SK-N-SH (cell line): Measurements from ENCODE around the gene ERLEC1. TPM values are rescaled to one million over a fixed set of nuclear protein-coding genes. Genes with fewer than 3 reads are reported as not detected.
"Not testable (repeated sequence)": the region's sequence is repeated elsewhere in the genome, so short reads cannot be mapped to it uniquely, and the experiment has no call there.

ENCODE experiments used
- CTCF ChIA-PET: fragments of 300-600, 350-600 bp; formaldehyde crosslinking; extraction: SDS; loops from one replicate; lab custom pipeline; 2021; lab: Yijun Ruan, JAX
- POLR2A ChIA-PET: fragments of 350-600 bp; sonication (Branson Sonifier 250); formaldehyde crosslinking; extraction: SDS; loops from one replicate; lab custom pipeline; 2020; ENCODE audit warnings: antibody characterized with exemption, inconsistent platforms; lab: Yijun Ruan, JAX
- DNase-seq: peaks from one replicate; pipeline ENCODE4 v3.0.0; 2012
- H2AFZ ChIP-seq: fragments of 200-600 bp; sonication (generic); 2 replicates; pipeline ENCODE4 v1.8.1; 2016; ENCODE audit warnings: antibody characterized with exemption, mild to moderate bottlenecking, low read depth
- H3F3A ChIP-seq: fragments of 200-600 bp; sonication (generic); replicated peaks from 2 replicates; pipeline ENCODE3; 2016; ENCODE audit warnings: antibody characterized with exemption, mild to moderate bottlenecking; ENCODE audit not compliant: insufficient read depth
- H3K27ac ChIP-seq, 2 experiments: fragments of 200-500 bp in 1 of 2; fragments of 200-600 bp in 1 of 2; sonication (Bioruptor generic) in 1 of 2; sonication (generic), shearing (Covaris generic) in 1 of 2; 2 replicates each; pipeline versions ENCODE4 v1.5.1 to v1.6.1; 2014 to 2016; ENCODE audit warnings: low read depth in 2 of 2, inconsistent platforms in 1 of 2, low read length in 1 of 2, mild to moderate bottlenecking in 1 of 2, mixed read lengths in 1 of 2
- H3K27me3 ChIP-seq: fragments of 200-600 bp; sonication (generic), shearing (Covaris generic); 2 replicates; pipeline ENCODE4 v1.6.1; 2016; ENCODE audit warnings: mixed run types; ENCODE audit not compliant: insufficient read depth
- H3K36me3 ChIP-seq, 2 experiments: fragments of 200-500 bp in 1 of 2; fragments of 200-600 bp in 1 of 2; sonication (Bioruptor generic) in 1 of 2; sonication (generic) in 1 of 2; replicated peaks in 1 of 2; 2 replicates each; pipeline versions ENCODE3 to v1.5.1; 2014 to 2016; ENCODE audit warnings: low read length in 1 of 2, mild to moderate bottlenecking in 1 of 2; ENCODE audit not compliant: insufficient read depth in 2 of 2, control insufficient read depth in 1 of 2
- H3K4me1 ChIP-seq, 2 experiments: fragments of 200-500 bp in 1 of 2; fragments of 200-600 bp in 1 of 2; sonication (Bioruptor generic) in 1 of 2; sonication (generic), shearing (Covaris generic) in 1 of 2; 2 replicates each; pipeline versions ENCODE4 v1.5.1 to v1.6.1; 2014 to 2016; ENCODE audit warnings: low read depth in 1 of 2, low read length in 1 of 2, mixed run types in 1 of 2; ENCODE audit not compliant: insufficient read depth in 2 of 2, control insufficient read depth in 1 of 2
- H3K4me2 ChIP-seq: fragments of 200-600 bp; sonication (generic), shearing (Covaris generic); 2 replicates; pipeline ENCODE4 v1.6.1; 2017; ENCODE audit warnings: mixed run types
- H3K4me3 ChIP-seq, 2 experiments: fragments of 200-500 bp in 1 of 2; fragments of 200-600 bp in 1 of 2; sonication (Bioruptor generic) in 1 of 2; sonication (generic), shearing (Covaris generic) in 1 of 2; 2 replicates each; pipeline versions ENCODE4 v1.5.1 to v1.8.1; 2014 to 2016; ENCODE audit warnings: low read depth in 2 of 2, inconsistent platforms in 1 of 2, low read length in 1 of 2, mild to moderate bottlenecking in 1 of 2, mixed read lengths in 1 of 2, moderate library complexity in 1 of 2
- H3K79me2 ChIP-seq: fragments of 200-600 bp; sonication (generic); 2 replicates; pipeline ENCODE4 v1.8.1; 2017; ENCODE audit warnings: mild to moderate bottlenecking; ENCODE audit not compliant: insufficient read depth
- H3K9ac ChIP-seq: fragments of 200-600 bp; sonication (generic); 2 replicates; pipeline ENCODE4 v1.6.1; 2017; ENCODE audit warnings: mixed run types
- H3K9me2 ChIP-seq: fragments of 200-600 bp; sonication (generic); 2 replicates; pipeline ENCODE4 v1.6.1; 2017; ENCODE audit warnings: mixed run types
- H3K9me3 ChIP-seq: fragments of 200-600 bp; sonication (generic); 2 replicates; pipeline ENCODE4 v1.6.1; 2017; ENCODE audit warnings: mixed run types, mild to moderate bottlenecking, moderate library complexity
- H4K20me1 ChIP-seq: fragments of 200-600 bp; sonication (generic); 2 replicates; pipeline ENCODE4 v1.6.1; 2017; ENCODE audit warnings: mild to moderate bottlenecking, mixed run types; ENCODE audit not compliant: insufficient read depth
- EP300 ChIP-seq, 2 experiments: IDR thresholded peaks; 2 replicates each; pipeline versions ENCODE4 v1.4.0 to v1.6.1; 2012; ENCODE audit warnings: borderline replicate concordance in 1 of 2, low read depth in 1 of 2, low read length in 1 of 2
- EZH2phosphoT487 ChIP-seq: fragments of 200-600 bp; sonication (generic); IDR thresholded peaks from 2 replicates; pipeline ENCODE4 v1.6.1; 2017; ENCODE audit warnings: low read depth, mixed run types, mild to moderate bottlenecking, antibody characterized with exemption, moderate library complexity, borderline replicate concordance
- FOSL2 ChIP-seq: IDR thresholded peaks from 2 replicates; pipeline ENCODE4 v1.4.0; 2012; ENCODE audit warnings: low read depth, mild to moderate bottlenecking, moderate library complexity, borderline replicate concordance
- FOXJ3 ChIP-seq: sonication (generic); formaldehyde crosslinking; IDR thresholded peaks from 2 replicates; pipeline ENCODE4 v1.5.1; 2020; ENCODE audit warnings: mild to moderate bottlenecking, missing genetic modification reagents
- GATA2 ChIP-seq: sonication (generic); formaldehyde crosslinking; IDR thresholded peaks from 2 replicates; pipeline ENCODE4 v1.5.0; 2020; ENCODE audit warnings: mild to moderate bottlenecking, missing genetic modification reagents
- JUND ChIP-seq: IDR thresholded peaks from 2 replicates; pipeline ENCODE4 v1.4.0; 2012
- MXI1 ChIP-seq: IDR thresholded peaks from 2 replicates; pipeline ENCODE4 v1.6.1; 2012; ENCODE audit warnings: mild to moderate bottlenecking, low read depth, low read length, improper control_type of control experiment
- RAD21 ChIP-seq: IDR thresholded peaks from 2 replicates; pipeline ENCODE4 v1.6.1; 2012; ENCODE audit warnings: mild to moderate bottlenecking, low read length
- SMC3 ChIP-seq: IDR thresholded peaks from 2 replicates; pipeline ENCODE4 v1.6.1; 2012; ENCODE audit warnings: low read depth, low read length, improper control_type of control experiment
- TAF1 ChIP-seq: IDR thresholded peaks from 2 replicates; pipeline ENCODE4 v1.6.1; 2012; ENCODE audit warnings: low read depth, mild to moderate bottlenecking, low read length, moderate library complexity, borderline replicate concordance
- TEAD4 ChIP-seq: IDR thresholded peaks from 2 replicates; pipeline ENCODE4 v1.4.0; 2012; ENCODE audit warnings: mild to moderate bottlenecking, borderline replicate concordance; ENCODE audit not compliant: insufficient read depth
- YY1 ChIP-seq: IDR thresholded peaks from 2 replicates; pipeline ENCODE4 v1.4.0; 2012; ENCODE audit warnings: low read depth, mild to moderate bottlenecking
- WGBS: methylation state at CpG from one replicate; pipeline ENCODE4 v1.1.6; 2017; ENCODE audit warnings: low lambda C conversion rate; 5-methylcytosine and 5-hydroxymethylcytosine counted together
- polyA plus RNA-seq, 3 experiments: library from polyadenylated mRNA; depleted of rRNA; stranded (reverse); fragments of >200 nt; gene quantifications; 2 replicates each; pipeline ENCODE4 v1.2.3, GENCODE V29; 2012
- TF ChIP-seq, protein P1 (sequence below): fragments of 150-350 bp; IDR thresholded peaks from 2 replicates; pipeline ENCODE4 v1.6.1; 2016; ENCODE audit warnings: mild to moderate bottlenecking, low read depth, low read length

ERLEC1 gene
- polyA plus RNA-seq, 1 of the 3 experiments (the other 2 are of a cell fraction) = 61.7 TPM

DNA sequence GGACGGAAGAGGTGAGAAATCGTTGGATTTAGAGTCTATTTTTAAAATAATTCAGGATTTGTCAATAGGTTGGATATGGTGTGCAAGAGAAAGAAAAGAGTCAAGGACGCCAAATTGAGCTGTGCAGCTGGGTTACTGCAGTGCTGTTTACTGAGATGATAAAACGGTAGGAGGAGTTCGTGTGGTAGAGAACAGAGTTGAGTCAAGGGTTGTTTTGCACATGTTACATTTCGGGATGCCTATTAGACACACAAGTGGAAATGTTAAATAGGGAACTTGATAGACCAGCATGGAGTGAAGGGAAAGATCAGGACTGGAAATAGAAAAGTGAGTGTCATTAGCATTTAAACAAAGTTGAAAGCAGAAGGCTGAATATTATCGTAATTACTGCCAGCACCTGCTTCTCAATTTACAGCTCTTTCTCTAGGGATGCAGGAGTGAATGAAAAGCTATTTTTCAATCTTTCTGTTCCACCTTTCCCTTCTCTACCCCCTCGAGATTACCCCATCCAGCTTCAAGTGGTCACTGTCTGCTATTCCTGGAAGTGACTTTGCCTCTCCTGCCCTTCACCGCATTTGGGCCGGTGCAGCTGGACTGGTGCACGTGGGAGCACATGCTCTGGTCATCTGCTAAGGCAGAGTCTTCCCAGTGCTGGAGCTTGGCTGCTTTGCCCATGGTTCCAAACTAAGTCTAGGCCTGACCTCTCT lies 42.6 kb downstream of the ERLEC1 start:
- ChIA-PET CTCF (no interaction called here), POLR2A (no interaction called here)
- no peak overlapping the region for H3K4me3 ChIP-seq
- no peaks in the 10 kb centered on the region for H3K9me2 ChIP-seq
- no peaks in the 10 kb centered on the region for H3K27me3 ChIP-seq
- 74% methylated on average over 11 of the region's 11 CpGs for WGBS
- TF ChIP-seq TAF1 = no peak
- TF ChIP-seq TEAD4 = no peak
- TF ChIP-seq YY1 = no peak
- TF ChIP-seq EP300 (IDR thresholded peaks at IDR 0.05; ENCODE audit: borderline replicate concordance in 1 of 2, low read depth in 1 of 2, low read length in 1 of 2) = no peak
- no peak for TF ChIP-seq MXI1
- TF ChIP-seq RAD21 = no peak
- TF ChIP-seq SMC3 = no peak
- no peak for TF ChIP-seq JUND
- TF ChIP-seq FOXJ3 (CRISPR knock-in tag) = no peak
- no peak overlapping the region for H3K27ac ChIP-seq
- H4K20me1 ChIP-seq = no peaks in the 10 kb centered on the region
- no peak overlapping the region for H3K4me2 ChIP-seq
- H3K4me1 ChIP-seq = no peaks in the 10 kb centered on the region
- no peaks in the 10 kb centered on the region for H3K9me3 ChIP-seq
- no peak overlapping the region for H2AFZ ChIP-seq
- no peaks in the 10 kb centered on the region for H3F3A ChIP-seq
- H3K9ac ChIP-seq = no peak overlapping the region
- no peaks in the 10 kb centered on the region for H3K36me3 ChIP-seq
- no peaks in the 10 kb centered on the region for H3K79me2 ChIP-seq
- no peak for DNase-seq

DNA sequence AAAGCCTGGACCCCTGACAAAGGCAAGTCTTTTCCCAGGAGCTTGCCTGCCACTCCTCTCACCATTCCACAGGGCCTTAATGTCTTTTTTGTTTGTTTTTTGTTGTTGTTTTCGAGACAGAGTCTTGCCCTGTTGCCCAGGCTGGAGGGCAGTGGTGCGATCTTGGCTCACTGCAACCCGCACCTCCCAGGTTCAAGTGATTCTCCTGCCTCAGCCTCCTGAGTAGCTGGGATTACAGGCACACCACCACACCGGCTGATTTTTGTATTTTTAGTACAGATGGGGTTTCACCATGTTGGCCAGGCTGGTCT lies 43.1 kb downstream of the ERLEC1 start:
- H3K27me3 ChIP-seq, H3K9me3 ChIP-seq, H3K79me2 ChIP-seq, H3K4me1 ChIP-seq, H3K36me3 ChIP-seq, H3F3A ChIP-seq, H3K4me2 ChIP-seq, H4K20me1 ChIP-seq, POLR2A ChIA-PET, H3K27ac ChIP-seq, CTCF ChIA-PET, H3K9ac ChIP-seq, H2AFZ ChIP-seq, DNase-seq, H3K4me3 ChIP-seq, H3K9me2 ChIP-seq: not testable (repeated sequence)
- WGBS = 86% methylated on average over 4 of the region's 4 CpGs

DNA sequence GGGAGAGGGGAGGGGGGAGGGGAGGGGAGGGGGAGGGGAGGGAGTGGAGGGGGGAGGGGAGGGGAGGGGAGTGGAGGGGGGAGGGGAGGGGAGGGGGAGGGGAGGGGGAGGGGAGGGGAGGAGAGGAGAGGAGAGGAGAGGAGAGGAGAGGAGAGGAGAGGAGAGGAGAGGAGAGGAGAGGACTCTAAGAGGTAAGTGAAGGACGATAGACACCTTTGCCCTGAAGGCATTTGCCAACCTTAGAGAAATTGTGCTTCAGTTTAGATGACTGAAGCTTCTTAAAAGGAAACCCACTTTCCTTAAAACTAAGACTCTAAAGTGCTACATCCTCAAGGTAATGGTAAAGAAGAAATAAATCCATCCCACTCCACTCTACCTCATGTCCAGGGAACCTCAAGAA lies 53.7 kb downstream of the ERLEC1 start:
- ChIA-PET CTCF (no interaction called here), POLR2A (no interaction called here)
- 7% methylated on average over 1 of the region's 1 CpG for WGBS
- H3K9me3 ChIP-seq = no peaks in the 10 kb centered on the region
- no peaks in the 10 kb centered on the region for H3K9me2 ChIP-seq
- no peak overlapping the region for H2AFZ ChIP-seq
- H3K4me1 ChIP-seq = no peaks in the 10 kb centered on the region
- H3K27ac ChIP-seq = no peak overlapping the region
- no peak for TF ChIP-seq YY1
- no peak for TF ChIP-seq FOXJ3 (CRISPR knock-in tag)
- TF ChIP-seq, protein P1, sequence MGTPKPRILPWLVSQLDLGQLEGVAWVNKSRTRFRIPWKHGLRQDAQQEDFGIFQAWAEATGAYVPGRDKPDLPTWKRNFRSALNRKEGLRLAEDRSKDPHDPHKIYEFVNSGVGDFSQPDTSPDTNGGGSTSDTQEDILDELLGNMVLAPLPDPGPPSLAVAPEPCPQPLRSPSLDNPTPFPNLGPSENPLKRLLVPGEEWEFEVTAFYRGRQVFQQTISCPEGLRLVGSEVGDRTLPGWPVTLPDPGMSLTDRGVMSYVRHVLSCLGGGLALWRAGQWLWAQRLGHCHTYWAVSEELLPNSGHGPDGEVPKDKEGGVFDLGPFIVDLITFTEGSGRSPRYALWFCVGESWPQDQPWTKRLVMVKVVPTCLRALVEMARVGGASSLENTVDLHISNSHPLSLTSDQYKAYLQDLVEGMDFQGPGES = no peak
- no peak for TF ChIP-seq GATA2 (CRISPR knock-in tag)
- TF ChIP-seq TEAD4 = no peak
- no peak for TF ChIP-seq FOSL2
- TF ChIP-seq EZH2phosphoT487 = no peak
- no peak for DNase-seq
- no peak overlapping the region for H3K4me3 ChIP-seq
- no peaks in the 10 kb centered on the region for H3K36me3 ChIP-seq
- H4K20me1 ChIP-seq = no peaks in the 10 kb centered on the region
- H3F3A ChIP-seq = peaks cover 3% of the 10 kb centered on the region
- H3K79me2 ChIP-seq = no peaks in the 10 kb centered on the region
- no peaks in the 10 kb centered on the region for H3K27me3 ChIP-seq
- no peak overlapping the region for H3K4me2 ChIP-seq
- no peak overlapping the region for H3K9ac ChIP-seq

DNA sequence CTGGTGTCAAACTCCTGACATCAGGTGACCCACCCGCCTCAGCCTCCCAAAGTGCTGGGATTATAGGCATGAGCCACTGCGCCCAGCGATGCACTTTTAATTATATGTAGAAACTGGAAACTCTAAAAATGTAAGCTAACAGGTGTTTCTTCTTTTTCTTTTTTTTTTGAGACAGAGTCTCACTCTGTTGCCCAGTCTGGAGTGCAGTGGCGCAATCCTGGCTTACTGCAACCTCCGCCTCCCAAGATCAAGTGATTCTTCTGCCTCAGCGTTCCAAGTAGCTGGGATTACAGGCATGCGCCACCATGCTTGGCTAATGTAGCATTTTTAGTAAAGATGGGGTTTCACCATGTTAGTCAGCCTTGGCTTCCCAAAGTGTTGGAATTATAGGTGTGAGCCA lies 54.8 kb downstream of the ERLEC1 start:
- H3K27me3 ChIP-seq, H2AFZ ChIP-seq, H3K36me3 ChIP-seq, H3K79me2 ChIP-seq, H3K4me3 ChIP-seq, H4K20me1 ChIP-seq, H3K27ac ChIP-seq, H3K9me2 ChIP-seq, H3K9ac ChIP-seq, CTCF ChIA-PET, H3K9me3 ChIP-seq, DNase-seq, H3K4me2 ChIP-seq, H3F3A ChIP-seq, H3K4me1 ChIP-seq: not testable (repeated sequence)
- 90% methylated on average over 7 of the region's 7 CpGs for WGBS
- POLR2A ChIA-PET = interaction anchor here (0.7 kb wide), 1 partner anchor 670 kb away, joined by 5 read pairs; no protein-coding TSS in a partner anchor
